Ovary (tissue), 3 donors: Measurements from ENCODE around the gene TRMT2A.

Source experiments
- CTCF ChIP-seq, 3 donors: fragments of 450-650 bp in 2 of 3; fragments of 200-600 bp in 1 of 3; IDR thresholded peaks; one replicate each; pipeline versions ENCODE4 v1.5.1 to v1.8.0; 2016 to 2022; ENCODE audit warnings: antibody characterized with exemption in 3 of 3, mild to moderate bottlenecking in 1 of 3
- POLR2A ChIP-seq: fragments of 450-650 bp; IDR thresholded peaks from one replicate; pipeline ENCODE4 v1.6.1; 2017; ENCODE audit warnings: antibody characterized with exemption, mild to moderate bottlenecking, moderate library complexity
- donor health status: DM: no; HTN: no; CAD: no.

- TF ChIP-seq CTCF (IDR thresholded peaks at IDR 0.05) (no peak), POLR2A (no peak)
These were observed 51.0 kb downstream of the TRMT2A start for GRCh38 chr22:20065896-20066616.
